ENCODE measurements around the gene UGT2A2.

The UGT2A2 gene

DNA sequence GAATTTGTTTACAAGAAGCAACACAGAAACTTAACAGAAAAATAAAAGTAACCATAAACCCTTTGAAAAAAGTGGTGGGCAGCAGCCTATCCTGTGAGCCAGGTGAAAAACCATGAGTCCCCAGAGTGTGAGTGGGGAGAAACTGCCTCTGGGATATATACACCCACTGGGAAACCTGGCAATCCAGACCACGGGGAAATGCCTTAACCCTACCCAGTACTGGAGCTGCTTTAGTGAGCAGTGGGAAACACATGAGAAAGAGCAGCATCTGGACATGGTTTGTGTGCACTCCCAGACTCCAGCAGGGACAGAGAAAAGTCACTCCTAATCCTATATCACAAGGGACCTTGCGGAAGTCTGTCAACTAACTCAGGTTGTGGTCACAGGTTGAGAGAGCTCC is 39.4 kb downstream of the UGT2A2 start (continued):
- TF ChIP-seq, protein P1, sequence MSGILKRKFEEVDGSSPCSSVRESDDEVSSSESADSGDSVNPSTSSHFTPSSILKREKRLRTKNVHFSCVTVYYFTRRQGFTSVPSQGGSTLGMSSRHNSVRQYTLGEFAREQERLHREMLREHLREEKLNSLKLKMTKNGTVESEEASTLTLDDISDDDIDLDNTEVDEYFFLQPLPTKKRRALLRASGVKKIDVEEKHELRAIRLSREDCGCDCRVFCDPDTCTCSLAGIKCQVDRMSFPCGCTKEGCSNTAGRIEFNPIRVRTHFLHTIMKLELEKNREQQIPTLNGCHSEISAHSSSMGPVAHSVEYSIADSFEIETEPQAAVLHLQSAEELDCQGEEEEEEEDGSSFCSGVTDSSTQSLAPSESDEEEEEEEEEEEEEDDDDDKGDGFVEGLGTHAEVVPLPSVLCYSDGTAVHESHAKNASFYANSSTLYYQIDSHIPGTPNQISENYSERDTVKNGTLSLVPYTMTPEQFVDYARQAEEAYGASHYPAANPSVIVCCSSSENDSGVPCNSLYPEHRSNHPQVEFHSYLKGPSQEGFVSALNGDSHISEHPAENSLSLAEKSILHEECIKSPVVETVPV (CRISPR knock-in tag; IDR thresholded peaks at IDR 0.05), result no peak
- TF ChIP-seq, protein P2, sequence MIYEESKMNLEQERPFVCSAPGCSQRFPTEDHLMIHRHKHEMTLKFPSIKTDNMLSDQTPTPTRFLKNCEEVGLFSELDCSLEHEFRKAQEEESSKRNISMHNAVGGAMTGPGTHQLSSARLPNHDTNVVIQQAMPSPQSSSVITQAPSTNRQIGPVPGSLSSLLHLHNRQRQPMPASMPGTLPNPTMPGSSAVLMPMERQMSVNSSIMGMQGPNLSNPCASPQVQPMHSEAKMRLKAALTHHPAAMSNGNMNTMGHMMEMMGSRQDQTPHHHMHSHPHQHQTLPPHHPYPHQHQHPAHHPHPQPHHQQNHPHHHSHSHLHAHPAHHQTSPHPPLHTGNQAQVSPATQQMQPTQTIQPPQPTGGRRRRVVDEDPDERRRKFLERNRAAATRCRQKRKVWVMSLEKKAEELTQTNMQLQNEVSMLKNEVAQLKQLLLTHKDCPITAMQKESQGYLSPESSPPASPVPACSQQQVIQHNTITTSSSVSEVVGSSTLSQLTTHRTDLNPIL (CRISPR knock-in tag; IDR thresholded peaks at IDR 0.05; ENCODE audit: low read depth), result no peak

DNA sequence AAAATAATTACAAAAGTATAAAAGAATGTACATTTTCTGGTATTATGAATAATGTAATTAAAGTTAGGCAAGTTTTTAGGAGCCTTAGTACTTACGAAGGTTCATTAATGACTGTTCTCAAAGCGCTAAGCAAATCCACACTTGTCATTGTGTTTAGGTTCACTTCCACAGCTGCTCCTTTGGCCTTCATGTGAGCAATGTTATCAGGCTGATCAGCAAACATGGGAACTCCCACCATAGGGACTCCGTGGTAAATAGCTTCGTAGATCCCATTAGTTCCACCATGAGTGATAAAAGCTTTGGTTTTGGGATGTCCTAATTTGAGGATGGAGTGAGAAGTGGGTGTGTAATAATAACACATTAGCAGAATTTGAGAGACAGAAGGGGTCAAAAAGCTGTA is 45.1 kb downstream of the UGT2A2 start:
- TF ChIP-seq BACH2 (CRISPR knock-in tag; IDR thresholded peaks at IDR 0.05; ENCODE audit: borderline replicate concordance), result no peak
- no peak for ATAC-seq

DNA sequence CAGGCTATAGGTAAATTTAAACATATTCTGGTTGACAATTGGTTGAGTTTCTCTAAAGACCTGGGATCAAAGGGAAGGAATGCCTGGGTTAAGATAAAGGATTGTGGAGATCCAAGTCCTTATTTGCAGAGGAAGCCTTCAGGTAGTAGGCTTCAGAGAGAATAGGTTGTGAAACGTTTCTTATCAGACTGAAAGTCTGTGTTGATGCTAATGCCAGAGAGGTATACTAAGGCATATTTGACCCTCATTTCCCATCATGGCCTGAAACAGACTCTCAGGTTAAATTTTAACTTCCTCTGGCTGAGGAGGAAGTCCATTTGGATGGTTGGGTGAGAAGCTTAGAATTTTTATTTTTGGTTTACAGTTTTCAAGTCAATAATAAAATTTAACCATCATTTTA is 48.1 kb downstream of the UGT2A2 start:
- no peak for ATAC-seq
- TF ChIP-seq ZC3H10 (CRISPR knock-in tag; IDR thresholded peaks at IDR 0.05), result no peak
- TF ChIP-seq, protein P3, sequence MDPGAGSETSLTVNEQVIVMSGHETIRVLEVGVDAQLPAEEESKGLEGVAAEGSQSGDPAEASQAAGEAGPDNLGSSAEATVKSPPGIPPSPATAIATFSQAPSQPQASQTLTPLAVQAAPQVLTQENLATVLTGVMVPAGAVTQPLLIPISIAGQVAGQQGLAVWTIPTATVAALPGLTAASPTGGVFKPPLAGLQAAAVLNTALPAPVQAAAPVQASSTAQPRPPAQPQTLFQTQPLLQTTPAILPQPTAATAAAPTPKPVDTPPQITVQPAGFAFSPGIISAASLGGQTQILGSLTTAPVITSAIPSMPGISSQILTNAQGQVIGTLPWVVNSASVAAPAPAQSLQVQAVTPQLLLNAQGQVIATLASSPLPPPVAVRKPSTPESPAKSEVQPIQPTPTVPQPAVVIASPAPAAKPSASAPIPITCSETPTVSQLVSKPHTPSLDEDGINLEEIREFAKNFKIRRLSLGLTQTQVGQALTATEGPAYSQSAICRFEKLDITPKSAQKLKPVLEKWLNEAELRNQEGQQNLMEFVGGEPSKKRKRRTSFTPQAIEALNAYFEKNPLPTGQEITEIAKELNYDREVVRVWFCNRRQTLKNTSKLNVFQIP (CRISPR knock-in tag; IDR thresholded peaks at IDR 0.05; ENCODE audit: borderline replicate concordance, low read depth), result no peak
- no peak for TF ChIP-seq ZFP30 (CRISPR knock-in tag; IDR thresholded peaks at IDR 0.05)
- TF ChIP-seq TOX (CRISPR knock-in tag; IDR thresholded peaks at IDR 0.05; ENCODE audit: borderline replicate concordance), result no peak
- TF ChIP-seq PPARA (CRISPR knock-in tag; IDR thresholded peaks at IDR 0.05; ENCODE audit: borderline replicate concordance), result no peak
- TF ChIP-seq ZNF70 (CRISPR knock-in tag; IDR thresholded peaks at IDR 0.05), result no peak
- no peak for TF ChIP-seq ZNF8 (CRISPR knock-in tag; IDR thresholded peaks at IDR 0.05)
- no peak for TF ChIP-seq SNAI2 (CRISPR knock-in tag; IDR thresholded peaks at IDR 0.05)
- TF ChIP-seq, protein P1 (CRISPR knock-in tag; IDR thresholded peaks at IDR 0.05), result no peak
- TF ChIP-seq ARNTL (CRISPR knock-in tag; IDR thresholded peaks at IDR 0.05; ENCODE audit: borderline replicate concordance, low read depth), result no peak

DNA sequence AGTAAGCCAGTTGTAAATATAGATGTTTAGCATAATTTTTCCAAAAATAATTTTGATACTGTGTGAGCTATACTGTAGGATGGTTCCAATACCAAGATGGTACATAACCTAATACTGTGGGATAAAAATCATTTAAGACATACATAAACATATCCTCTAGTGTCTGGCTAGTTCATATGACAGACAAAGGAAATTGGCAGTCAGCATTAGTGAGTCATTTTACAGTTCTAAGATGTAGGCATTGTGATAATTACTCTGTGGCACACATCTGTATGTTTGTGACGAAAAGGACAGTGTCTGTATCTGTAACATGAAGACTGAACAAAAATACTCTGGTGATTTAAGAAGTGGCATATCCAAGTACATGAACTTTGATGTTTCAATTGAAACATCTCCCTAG is 49.6 kb downstream of the UGT2A2 start:
- no peak for ATAC-seq
- no peak for TF ChIP-seq ESRRG (CRISPR knock-in tag; IDR thresholded peaks at IDR 0.05)
- no peak for TF ChIP-seq OSR1 (CRISPR knock-in tag; IDR thresholded peaks at IDR 0.05)
- no peak for TF ChIP-seq CSDC2 (CRISPR knock-in tag; IDR thresholded peaks at IDR 0.05)
- TF ChIP-seq ZFP3 (CRISPR knock-in tag; IDR thresholded peaks at IDR 0.05), result no peak
- no peak for TF ChIP-seq ZNF70 (CRISPR knock-in tag; IDR thresholded peaks at IDR 0.05)
- TF ChIP-seq ISL1 (CRISPR knock-in tag; IDR thresholded peaks at IDR 0.05), result no peak
- TF ChIP-seq ZFP30 (CRISPR knock-in tag; IDR thresholded peaks at IDR 0.05), result no peak
- TF ChIP-seq, protein P3 (CRISPR knock-in tag; IDR thresholded peaks at IDR 0.05; ENCODE audit: borderline replicate concordance, low read depth), result no peak

DNA sequence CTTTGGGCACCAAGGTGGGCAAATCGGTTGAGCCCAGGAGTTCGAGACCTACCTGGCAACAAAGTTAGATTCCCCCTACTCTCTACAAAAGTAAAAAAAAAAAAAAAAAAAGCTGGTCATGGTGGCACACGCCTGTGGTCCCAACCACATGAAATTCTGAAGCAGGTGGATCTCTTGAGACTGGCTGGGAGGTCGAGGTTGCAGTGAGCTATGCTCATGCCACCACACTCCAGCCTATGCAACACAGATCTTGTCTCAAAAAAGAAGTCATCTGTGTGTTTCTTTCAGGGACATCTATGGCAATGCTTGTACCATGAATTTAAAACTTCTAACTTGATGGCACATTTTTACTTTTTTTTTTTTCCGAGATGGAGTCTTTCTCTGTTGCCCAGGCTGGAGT is 55.3 kb downstream of the UGT2A2 start:
- no peak for ATAC-seq
- TF ChIP-seq ESRRG (CRISPR knock-in tag; IDR thresholded peaks at IDR 0.05), result no peak
- TF ChIP-seq SNAI2 (CRISPR knock-in tag; IDR thresholded peaks at IDR 0.05), result no peak
- TF ChIP-seq, protein P1 (CRISPR knock-in tag; IDR thresholded peaks at IDR 0.05), result no peak
- TF ChIP-seq GLIS3 (CRISPR knock-in tag; IDR thresholded peaks at IDR 0.05), result no peak
- no peak for TF ChIP-seq RARB (CRISPR knock-in tag; IDR thresholded peaks at IDR 0.05)
- no peak for TF ChIP-seq PPARA (CRISPR knock-in tag; IDR thresholded peaks at IDR 0.05; ENCODE audit: borderline replicate concordance)
- no peak for TF ChIP-seq CSDC2 (CRISPR knock-in tag; IDR thresholded peaks at IDR 0.05)
- TF ChIP-seq, protein P4, sequence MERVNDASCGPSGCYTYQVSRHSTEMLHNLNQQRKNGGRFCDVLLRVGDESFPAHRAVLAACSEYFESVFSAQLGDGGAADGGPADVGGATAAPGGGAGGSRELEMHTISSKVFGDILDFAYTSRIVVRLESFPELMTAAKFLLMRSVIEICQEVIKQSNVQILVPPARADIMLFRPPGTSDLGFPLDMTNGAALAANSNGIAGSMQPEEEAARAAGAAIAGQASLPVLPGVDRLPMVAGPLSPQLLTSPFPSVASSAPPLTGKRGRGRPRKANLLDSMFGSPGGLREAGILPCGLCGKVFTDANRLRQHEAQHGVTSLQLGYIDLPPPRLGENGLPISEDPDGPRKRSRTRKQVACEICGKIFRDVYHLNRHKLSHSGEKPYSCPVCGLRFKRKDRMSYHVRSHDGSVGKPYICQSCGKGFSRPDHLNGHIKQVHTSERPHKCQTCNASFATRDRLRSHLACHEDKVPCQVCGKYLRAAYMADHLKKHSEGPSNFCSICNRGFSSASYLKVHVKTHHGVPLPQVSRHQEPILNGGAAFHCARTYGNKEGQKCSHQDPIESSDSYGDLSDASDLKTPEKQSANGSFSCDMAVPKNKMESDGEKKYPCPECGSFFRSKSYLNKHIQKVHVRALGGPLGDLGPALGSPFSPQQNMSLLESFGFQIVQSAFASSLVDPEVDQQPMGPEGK (CRISPR knock-in tag; IDR thresholded peaks at IDR 0.05; ENCODE audit: borderline replicate concordance), result no peak
- TF ChIP-seq ZNF8 (CRISPR knock-in tag; IDR thresholded peaks at IDR 0.05), result no peak
- no peak for TF ChIP-seq ZNF70 (CRISPR knock-in tag; IDR thresholded peaks at IDR 0.05)

Measured in SK-N-SH treated with all-trans-retinoic acid at 6 μM for 48 hours (cell line).